ENCODE results near the gene LDLRAD4.

The LDLRAD4 gene

DNA sequence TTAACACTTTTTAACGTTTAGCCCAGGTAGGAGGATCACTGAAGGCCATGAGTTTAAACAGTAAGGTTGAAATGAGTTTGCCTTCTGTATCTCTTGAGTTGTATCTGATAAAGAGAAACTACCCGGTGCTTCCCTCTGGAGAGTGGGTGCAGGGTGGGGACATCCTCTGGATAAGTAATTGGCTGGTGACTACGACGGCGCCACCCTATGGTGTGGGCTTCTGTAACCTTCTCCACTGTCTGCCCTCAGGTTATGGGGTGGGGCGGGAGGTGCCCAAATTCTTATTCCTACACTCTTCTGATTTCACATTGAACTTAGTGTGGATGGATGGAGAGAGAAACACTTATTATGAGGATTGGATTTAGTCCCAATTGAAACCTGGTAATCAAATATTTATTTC is 68.8 kb downstream of the LDLRAD4 start:
- TF ChIP-seq, protein P1, sequence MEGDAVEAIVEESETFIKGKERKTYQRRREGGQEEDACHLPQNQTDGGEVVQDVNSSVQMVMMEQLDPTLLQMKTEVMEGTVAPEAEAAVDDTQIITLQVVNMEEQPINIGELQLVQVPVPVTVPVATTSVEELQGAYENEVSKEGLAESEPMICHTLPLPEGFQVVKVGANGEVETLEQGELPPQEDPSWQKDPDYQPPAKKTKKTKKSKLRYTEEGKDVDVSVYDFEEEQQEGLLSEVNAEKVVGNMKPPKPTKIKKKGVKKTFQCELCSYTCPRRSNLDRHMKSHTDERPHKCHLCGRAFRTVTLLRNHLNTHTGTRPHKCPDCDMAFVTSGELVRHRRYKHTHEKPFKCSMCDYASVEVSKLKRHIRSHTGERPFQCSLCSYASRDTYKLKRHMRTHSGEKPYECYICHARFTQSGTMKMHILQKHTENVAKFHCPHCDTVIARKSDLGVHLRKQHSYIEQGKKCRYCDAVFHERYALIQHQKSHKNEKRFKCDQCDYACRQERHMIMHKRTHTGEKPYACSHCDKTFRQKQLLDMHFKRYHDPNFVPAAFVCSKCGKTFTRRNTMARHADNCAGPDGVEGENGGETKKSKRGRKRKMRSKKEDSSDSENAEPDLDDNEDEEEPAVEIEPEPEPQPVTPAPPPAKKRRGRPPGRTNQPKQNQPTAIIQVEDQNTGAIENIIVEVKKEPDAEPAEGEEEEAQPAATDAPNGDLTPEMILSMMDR (IDR thresholded peaks at IDR 0.05; ENCODE audit: low read depth, low read length) = no peak
- no peak overlapping the region for H3K4me3 ChIP-seq (replicated peaks in 1 of 2; ENCODE audit: low read depth in 2 of 2, low read length in 2 of 2)
- DNase-seq (ENCODE audit: low read depth in 2 of 2) = no peak

DNA sequence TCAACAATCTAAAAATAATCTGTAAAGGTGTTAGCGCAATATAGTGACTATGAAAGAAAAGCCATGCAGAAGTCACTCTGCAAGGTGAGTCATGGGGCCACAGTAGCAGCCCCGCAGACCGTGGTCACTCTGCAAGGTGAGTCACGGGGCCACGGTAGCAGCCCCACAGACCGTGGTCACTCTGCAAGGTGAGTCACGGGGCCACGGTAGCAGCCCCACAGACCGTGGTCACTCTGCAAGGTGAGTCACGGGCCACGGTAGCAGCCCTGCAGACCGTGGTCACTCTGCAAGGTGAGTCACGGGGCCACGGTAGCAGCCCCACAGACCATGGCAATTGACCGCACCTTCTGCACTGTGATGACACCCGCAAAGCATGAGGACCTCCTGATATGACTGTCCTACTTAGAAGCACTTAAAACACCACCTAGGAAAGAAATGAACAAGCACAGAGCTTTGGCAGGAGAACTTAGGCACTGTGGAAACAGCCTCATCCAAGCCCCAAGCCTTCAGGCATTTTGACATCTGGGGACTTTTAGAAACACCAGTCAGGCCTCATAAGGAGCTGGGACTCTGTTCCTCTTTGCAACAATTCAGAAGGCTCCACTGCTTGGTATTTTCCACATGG is 70.1 kb downstream of the LDLRAD4 start:
- DNase-seq (ENCODE audit: low read depth in 2 of 2) = no peak
- H3K4me3 ChIP-seq (replicated peaks in 1 of 2; ENCODE audit: low read depth in 2 of 2, low read length in 2 of 2) = no peak overlapping the region
- TF ChIP-seq, protein P1 (IDR thresholded peaks at IDR 0.05; ENCODE audit: low read depth, low read length) = no peak

DNA sequence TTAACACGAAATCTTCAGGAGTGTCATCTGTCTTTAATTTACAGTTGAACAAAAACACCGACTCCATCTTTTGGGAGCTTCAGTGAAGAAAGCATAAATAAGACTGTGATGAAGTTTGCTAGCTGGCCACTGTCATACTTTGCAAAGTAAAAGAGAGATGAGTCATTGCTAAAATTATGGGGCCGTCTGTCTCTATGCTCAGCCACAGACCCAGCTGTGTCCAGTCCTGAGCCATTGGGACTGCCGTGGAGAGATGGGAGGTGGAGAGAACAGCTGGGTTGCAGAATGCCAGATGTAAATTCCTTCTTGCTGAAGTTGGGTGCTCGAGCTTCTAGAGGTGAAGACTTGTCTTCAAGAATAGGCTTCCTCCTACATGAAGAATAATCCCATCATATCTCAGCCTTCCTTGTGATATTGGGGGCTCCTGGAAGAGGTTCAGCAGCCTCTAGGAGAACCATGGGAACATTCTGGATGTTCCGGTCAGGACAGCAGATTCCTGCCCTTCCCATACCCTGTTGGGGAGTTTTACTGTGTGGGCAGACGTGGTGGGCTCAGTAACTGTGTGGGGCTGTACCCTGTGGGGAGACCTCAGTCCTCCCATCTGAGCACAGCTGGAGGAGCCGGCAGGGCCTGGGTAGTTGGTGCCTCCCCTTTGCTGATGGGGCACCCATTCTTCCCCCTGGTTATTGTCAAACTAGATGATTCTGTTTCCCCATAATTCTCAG is 71.1 kb downstream of the LDLRAD4 start:
- no peak for DNase-seq (ENCODE audit: low read depth in 2 of 2)
- H3K4me3 ChIP-seq (replicated peaks in 1 of 2; ENCODE audit: low read depth in 2 of 2, low read length in 2 of 2) = no peak overlapping the region
- TF ChIP-seq, protein P1 (IDR thresholded peaks at IDR 0.05; ENCODE audit: low read depth, low read length) = no peak

DNA sequence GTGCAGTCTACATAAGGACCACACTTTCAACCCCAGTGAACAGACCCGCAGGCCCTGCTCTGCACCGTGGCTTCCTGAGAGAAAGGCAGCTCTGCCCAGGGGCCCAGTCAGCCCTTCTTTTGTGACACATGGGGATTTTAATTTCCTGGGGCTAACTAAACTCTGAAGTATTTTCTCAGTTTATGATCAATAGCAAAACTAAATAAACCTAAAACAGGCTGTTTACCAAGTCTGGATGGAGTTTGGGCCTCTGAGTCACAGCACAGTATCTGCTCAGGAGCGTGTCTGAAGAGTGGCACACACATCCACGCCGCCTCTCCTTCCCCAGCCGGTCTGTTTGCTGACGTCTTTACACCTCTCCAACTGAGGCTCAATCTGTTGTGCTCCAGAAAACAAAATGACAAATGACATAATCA is 72.3 kb downstream of the LDLRAD4 start:
- TF ChIP-seq, protein P1 (IDR thresholded peaks at IDR 0.05; ENCODE audit: low read depth, low read length) = no peak
- no peak overlapping the region for H3K4me3 ChIP-seq (replicated peaks in 1 of 2; ENCODE audit: low read depth in 2 of 2, low read length in 2 of 2)
- DNase-seq (ENCODE audit: low read depth in 2 of 2) = no peak

DNA sequence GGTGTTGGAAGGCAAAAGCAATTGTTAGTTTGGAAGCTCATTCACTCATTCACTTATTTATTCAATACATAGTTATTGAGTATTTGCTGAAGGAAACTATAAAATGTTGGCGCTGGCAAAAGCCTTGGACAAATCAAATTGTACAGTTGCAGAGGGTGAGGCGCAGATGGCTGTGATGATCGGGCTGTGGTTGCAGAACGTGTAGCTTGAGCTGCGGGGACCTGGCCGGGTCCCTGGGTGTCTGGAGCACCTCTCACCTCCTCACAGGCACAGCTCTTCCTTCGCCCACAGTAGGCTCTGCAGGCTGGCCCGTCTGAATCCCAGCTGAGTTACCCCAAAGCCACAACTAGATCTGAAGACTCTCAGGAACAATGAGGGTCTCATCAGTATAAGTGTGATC is 72.7 kb downstream of the LDLRAD4 start:
- DNase-seq (ENCODE audit: low read depth in 2 of 2) = no peak
- TF ChIP-seq, protein P1 (IDR thresholded peaks at IDR 0.05; ENCODE audit: low read depth, low read length) = no peak
- no peak overlapping the region for H3K4me3 ChIP-seq (replicated peaks in 1 of 2; ENCODE audit: low read depth in 2 of 2, low read length in 2 of 2)

DNA sequence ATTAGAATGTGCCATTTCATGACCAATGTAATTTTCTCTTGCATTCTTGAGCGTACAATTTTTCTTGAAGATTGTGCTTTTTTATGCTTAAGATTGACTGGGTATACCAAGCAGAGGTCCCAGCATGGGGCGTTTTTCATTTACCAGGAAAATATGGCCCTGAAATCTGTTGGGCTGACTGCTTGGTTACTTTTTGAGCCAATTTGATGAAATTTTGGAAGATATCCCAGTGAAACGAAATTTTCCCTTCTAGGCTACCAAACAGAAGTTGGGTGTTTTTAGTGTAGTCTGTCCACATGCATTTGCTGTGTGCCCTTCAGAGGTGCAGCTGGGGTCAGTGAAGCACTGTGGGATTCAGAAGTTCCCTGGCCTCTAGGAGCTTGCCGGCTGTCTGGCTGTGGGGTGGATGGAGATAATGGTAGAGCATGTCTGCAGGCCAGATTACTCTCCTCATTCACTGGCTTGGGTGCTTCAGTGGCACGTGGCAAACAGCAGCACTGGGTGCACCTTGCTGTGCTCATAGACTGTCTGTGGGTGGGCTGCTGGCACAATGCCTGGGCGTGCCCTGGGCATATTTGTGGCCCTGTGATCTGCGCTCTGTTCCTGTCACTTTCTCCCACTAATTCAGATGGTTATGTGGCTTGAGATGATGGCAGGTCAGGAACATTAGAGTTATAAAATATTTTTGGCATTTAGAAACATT is 73.3 kb downstream of the LDLRAD4 start:
- DNase-seq (ENCODE audit: low read depth in 2 of 2) = no peak
- H3K4me3 ChIP-seq (replicated peaks in 1 of 2; ENCODE audit: low read depth in 2 of 2, low read length in 2 of 2) = no peak overlapping the region
- TF ChIP-seq, protein P1 (IDR thresholded peaks at IDR 0.05; ENCODE audit: low read depth, low read length) = no peak
